SK-N-SH treated with all-trans-retinoic acid at 6 μM for 48 hours (cell line): ENCODE results near the gene RPS16.
"Not testable (repeated sequence)": the region's sequence is repeated elsewhere in the genome, so short reads cannot be mapped to it uniquely, and the experiment has no call there.

Experiments used
- ATAC-seq: fragments of 200-7000 bp; cut with Tn5 transposase; 3 replicates; pipeline ENCODE4 v1.9.1; 2020; ENCODE audit warnings: mild to moderate bottlenecking, moderate library complexity
- ARNTL ChIP-seq: fragments of 450-650 bp; formaldehyde crosslinking; IDR thresholded peaks from 2 replicates; pipeline ENCODE4 v1.5.0; 2020; ENCODE audit warnings: low read depth, mild to moderate bottlenecking, moderate library complexity, borderline replicate concordance
- BACH2 ChIP-seq: fragments of 250-450 bp; sonication (Bioruptor Pico); IDR thresholded peaks from 2 replicates; pipeline ENCODE4 v1.9.0; 2021; ENCODE audit warnings: mild to moderate bottlenecking, borderline replicate concordance
- CSDC2 ChIP-seq: fragments of 250-450 bp; sonication (Bioruptor Pico); IDR thresholded peaks from 2 replicates; pipeline ENCODE4 v1.5.0; 2020; ENCODE audit warnings: mild to moderate bottlenecking, moderate library complexity
- ESRRG ChIP-seq: fragments of 250-450 bp; sonication (Bioruptor Pico); IDR thresholded peaks from 2 replicates; pipeline ENCODE4 v1.6.1; 2021; ENCODE audit warnings: mild to moderate bottlenecking
- GLIS3 ChIP-seq: fragments of 250-450 bp; sonication (Bioruptor Pico); IDR thresholded peaks from 2 replicates; pipeline ENCODE4 v1.5.0; 2020; ENCODE audit warnings: mild to moderate bottlenecking, moderate library complexity
- ISL1 ChIP-seq: fragments of 250-450 bp; sonication (Bioruptor Pico); IDR thresholded peaks from 2 replicates; pipeline ENCODE4 v2.1.2; 2022; ENCODE audit warnings: mild to moderate bottlenecking, moderate library complexity
- OSR1 ChIP-seq: fragments of 250-450 bp; sonication (Bioruptor Pico); IDR thresholded peaks from 2 replicates; pipeline ENCODE4 v1.8.0; 2022; ENCODE audit warnings: moderate library complexity, mild to moderate bottlenecking, inconsistent platforms
- POU6F1 ChIP-seq: fragments of 250-450 bp; sonication (Bioruptor Pico); IDR thresholded peaks from 2 replicates; pipeline ENCODE4 v1.8.0; 2021; ENCODE audit warnings: low read depth, mild to moderate bottlenecking, moderate library complexity, borderline replicate concordance
- PPARA ChIP-seq: fragments of 250-450 bp; sonication (Bioruptor Pico); IDR thresholded peaks from 2 replicates; pipeline ENCODE4 v1.5.0; 2020; ENCODE audit warnings: mild to moderate bottlenecking, borderline replicate concordance
- RARB ChIP-seq: fragments of 250-450 bp; sonication (Bioruptor Pico); IDR thresholded peaks from 2 replicates; pipeline ENCODE4 v1.8.0; 2021; ENCODE audit warnings: mild to moderate bottlenecking, moderate library complexity
- SNAI2 ChIP-seq: fragments of 250-450 bp; sonication (Bioruptor Pico); IDR thresholded peaks from 2 replicates; pipeline ENCODE4 v1.5.0; 2020; ENCODE audit warnings: mild to moderate bottlenecking, moderate library complexity
- TCF4 ChIP-seq: fragments of 250-450 bp; sonication (Bioruptor Pico); IDR thresholded peaks from 2 replicates; pipeline ENCODE4 v1.8.0; 2021; ENCODE audit warnings: mild to moderate bottlenecking, moderate library complexity, borderline replicate concordance
- ZFP3 ChIP-seq: fragments of 250-450 bp; sonication (Bioruptor Pico); IDR thresholded peaks from 2 replicates; pipeline ENCODE4 v1.5.0; 2020; ENCODE audit warnings: mild to moderate bottlenecking, moderate library complexity
- ZFP30 ChIP-seq: fragments of 450-650 bp; formaldehyde crosslinking; IDR thresholded peaks from 2 replicates; pipeline ENCODE4 v1.5.0; 2022; ENCODE audit warnings: mild to moderate bottlenecking, moderate library complexity
- ZNF565 ChIP-seq: fragments of 450-650 bp; formaldehyde crosslinking; conservative IDR thresholded peaks from 2 replicates; pipeline ENCODE4 v1.5.0; 2020; ENCODE audit warnings: low read depth, mild to moderate bottlenecking, moderate library complexity
- ZNF70 ChIP-seq: fragments of 450-650 bp; formaldehyde crosslinking; IDR thresholded peaks from 2 replicates; pipeline ENCODE4 v1.5.0; 2020; ENCODE audit warnings: mild to moderate bottlenecking, moderate library complexity
- ZNF8 ChIP-seq: fragments of 450-650 bp; formaldehyde crosslinking; IDR thresholded peaks from 2 replicates; pipeline ENCODE4 v1.5.0; 2020; ENCODE audit warnings: mild to moderate bottlenecking, moderate library complexity
- TF ChIP-seq, protein P1 (sequence below): fragments of 250-450 bp; sonication (Bioruptor Pico); IDR thresholded peaks from 2 replicates; pipeline ENCODE4 v1.5.0; 2020; ENCODE audit warnings: mild to moderate bottlenecking, moderate library complexity
- TF ChIP-seq, protein P2 (sequence below): fragments of 250-450 bp; sonication (Bioruptor Pico); IDR thresholded peaks from 2 replicates; pipeline ENCODE4 v1.8.0; 2020; ENCODE audit warnings: mild to moderate bottlenecking, moderate library complexity, borderline replicate concordance
- TF ChIP-seq, protein P3 (sequence below): fragments of 250-450 bp; sonication (Bioruptor Pico); IDR thresholded peaks from 2 replicates; pipeline ENCODE4 v1.5.1; 2021; ENCODE audit warnings: mild to moderate bottlenecking, moderate library complexity
- TF ChIP-seq, protein P4 (sequence below): fragments of 250-450 bp; sonication (Bioruptor Pico); IDR thresholded peaks from 2 replicates; pipeline ENCODE4 v1.5.1; 2020; ENCODE audit warnings: low read depth, mild to moderate bottlenecking, moderate library complexity

RPS16 gene

GRCh38 chr19:39465956-39466747 is 30.4 kb upstream of the RPS16 start:
- TF ChIP-seq ZNF70 (no peak), ZNF565 (CRISPR knock-in tag) (no peak), OSR1 (CRISPR knock-in tag) (no peak), RARB (CRISPR knock-in tag) (no peak), ZNF8 (CRISPR knock-in tag) (no peak), ISL1 (CRISPR knock-in tag) (no peak), SNAI2 (CRISPR knock-in tag) (no peak), ZFP3 (no peak), POU6F1 (CRISPR knock-in tag) (no peak), CSDC2 (no peak), TCF4 (no peak), ZFP30 (no peak), GLIS3 (CRISPR knock-in tag) (no peak)
- TF ChIP-seq, protein P1, sequence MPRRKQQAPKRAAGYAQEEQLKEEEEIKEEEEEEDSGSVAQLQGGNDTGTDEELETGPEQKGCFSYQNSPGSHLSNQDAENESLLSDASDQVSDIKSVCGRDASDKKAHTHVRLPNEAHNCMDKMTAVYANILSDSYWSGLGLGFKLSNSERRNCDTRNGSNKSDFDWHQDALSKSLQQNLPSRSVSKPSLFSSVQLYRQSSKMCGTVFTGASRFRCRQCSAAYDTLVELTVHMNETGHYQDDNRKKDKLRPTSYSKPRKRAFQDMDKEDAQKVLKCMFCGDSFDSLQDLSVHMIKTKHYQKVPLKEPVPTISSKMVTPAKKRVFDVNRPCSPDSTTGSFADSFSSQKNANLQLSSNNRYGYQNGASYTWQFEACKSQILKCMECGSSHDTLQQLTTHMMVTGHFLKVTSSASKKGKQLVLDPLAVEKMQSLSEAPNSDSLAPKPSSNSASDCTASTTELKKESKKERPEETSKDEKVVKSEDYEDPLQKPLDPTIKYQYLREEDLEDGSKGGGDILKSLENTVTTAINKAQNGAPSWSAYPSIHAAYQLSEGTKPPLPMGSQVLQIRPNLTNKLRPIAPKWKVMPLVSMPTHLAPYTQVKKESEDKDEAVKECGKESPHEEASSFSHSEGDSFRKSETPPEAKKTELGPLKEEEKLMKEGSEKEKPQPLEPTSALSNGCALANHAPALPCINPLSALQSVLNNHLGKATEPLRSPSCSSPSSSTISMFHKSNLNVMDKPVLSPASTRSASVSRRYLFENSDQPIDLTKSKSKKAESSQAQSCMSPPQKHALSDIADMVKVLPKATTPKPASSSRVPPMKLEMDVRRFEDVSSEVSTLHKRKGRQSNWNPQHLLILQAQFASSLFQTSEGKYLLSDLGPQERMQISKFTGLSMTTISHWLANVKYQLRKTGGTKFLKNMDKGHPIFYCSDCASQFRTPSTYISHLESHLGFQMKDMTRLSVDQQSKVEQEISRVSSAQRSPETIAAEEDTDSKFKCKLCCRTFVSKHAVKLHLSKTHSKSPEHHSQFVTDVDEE, result no peak
- TF ChIP-seq, protein P2, sequence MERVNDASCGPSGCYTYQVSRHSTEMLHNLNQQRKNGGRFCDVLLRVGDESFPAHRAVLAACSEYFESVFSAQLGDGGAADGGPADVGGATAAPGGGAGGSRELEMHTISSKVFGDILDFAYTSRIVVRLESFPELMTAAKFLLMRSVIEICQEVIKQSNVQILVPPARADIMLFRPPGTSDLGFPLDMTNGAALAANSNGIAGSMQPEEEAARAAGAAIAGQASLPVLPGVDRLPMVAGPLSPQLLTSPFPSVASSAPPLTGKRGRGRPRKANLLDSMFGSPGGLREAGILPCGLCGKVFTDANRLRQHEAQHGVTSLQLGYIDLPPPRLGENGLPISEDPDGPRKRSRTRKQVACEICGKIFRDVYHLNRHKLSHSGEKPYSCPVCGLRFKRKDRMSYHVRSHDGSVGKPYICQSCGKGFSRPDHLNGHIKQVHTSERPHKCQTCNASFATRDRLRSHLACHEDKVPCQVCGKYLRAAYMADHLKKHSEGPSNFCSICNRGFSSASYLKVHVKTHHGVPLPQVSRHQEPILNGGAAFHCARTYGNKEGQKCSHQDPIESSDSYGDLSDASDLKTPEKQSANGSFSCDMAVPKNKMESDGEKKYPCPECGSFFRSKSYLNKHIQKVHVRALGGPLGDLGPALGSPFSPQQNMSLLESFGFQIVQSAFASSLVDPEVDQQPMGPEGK (CRISPR knock-in tag), result no peak
- TF ChIP-seq, all 23 proteins: peak for 0
- no peak for ATAC-seq

DNA sequence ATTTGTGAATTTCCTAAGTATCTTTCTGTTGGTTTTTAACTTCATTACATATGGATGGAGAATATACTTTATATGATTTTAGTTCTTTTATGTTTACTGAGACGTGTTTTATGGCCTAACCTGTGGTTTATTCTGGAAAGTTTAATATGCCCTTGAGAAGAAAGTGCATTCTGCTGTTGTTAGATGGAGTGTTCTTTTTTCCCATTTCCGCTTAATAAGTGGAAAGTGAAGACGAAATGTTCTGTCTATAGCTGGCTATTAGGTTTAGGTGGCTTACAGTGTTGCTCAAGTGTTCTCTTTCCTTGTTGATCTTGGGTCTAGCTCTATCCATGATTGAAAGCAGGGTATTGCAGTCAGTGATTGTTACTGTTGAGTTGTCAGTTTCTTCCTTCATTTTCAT is 27.7 kb upstream of the RPS16 start:
- TF ChIP-seq ISL1 (CRISPR knock-in tag) (no peak), GLIS3 (CRISPR knock-in tag) (no peak), TCF4 (no peak), ZFP30 (no peak), PPARA (CRISPR knock-in tag) (no peak), ARNTL (CRISPR knock-in tag) (no peak)
- ATAC-seq, result no peak

DNA sequence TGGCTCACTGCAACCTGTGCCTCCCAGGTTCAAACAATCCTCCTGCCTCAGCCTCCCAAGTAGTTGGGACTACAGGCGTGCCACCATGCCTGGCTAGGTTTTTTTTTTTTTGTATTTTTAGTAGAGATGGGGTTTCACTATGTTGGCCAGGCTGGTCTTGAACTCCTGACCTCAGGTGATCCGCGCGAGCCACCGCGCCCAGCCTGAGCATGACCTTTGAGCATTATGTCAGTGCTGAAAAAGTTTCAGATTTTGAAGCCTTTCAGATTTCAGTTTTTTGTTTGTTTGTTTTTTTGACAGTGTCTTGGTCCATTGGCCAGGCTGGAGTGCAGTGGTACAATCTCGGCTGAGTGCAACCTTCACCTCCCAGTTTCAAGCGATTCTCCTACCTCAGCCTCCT is 15.5 kb upstream of the RPS16 start:
- not testable (repeated sequence) for ATAC-seq

GRCh38 chr19:39449116-39449797 is 13.5 kb upstream of the RPS16 start:
- no peak for ATAC-seq
- TF ChIP-seq BACH2 (CRISPR knock-in tag), result no peak
- TF ChIP-seq PPARA (CRISPR knock-in tag), result no peak
- TF ChIP-seq RARB (CRISPR knock-in tag), result no peak
- no peak for TF ChIP-seq TCF4
- TF ChIP-seq, protein P3, sequence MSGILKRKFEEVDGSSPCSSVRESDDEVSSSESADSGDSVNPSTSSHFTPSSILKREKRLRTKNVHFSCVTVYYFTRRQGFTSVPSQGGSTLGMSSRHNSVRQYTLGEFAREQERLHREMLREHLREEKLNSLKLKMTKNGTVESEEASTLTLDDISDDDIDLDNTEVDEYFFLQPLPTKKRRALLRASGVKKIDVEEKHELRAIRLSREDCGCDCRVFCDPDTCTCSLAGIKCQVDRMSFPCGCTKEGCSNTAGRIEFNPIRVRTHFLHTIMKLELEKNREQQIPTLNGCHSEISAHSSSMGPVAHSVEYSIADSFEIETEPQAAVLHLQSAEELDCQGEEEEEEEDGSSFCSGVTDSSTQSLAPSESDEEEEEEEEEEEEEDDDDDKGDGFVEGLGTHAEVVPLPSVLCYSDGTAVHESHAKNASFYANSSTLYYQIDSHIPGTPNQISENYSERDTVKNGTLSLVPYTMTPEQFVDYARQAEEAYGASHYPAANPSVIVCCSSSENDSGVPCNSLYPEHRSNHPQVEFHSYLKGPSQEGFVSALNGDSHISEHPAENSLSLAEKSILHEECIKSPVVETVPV, result no peak
- TF ChIP-seq CSDC2, result no peak
- TF ChIP-seq ZNF565 (CRISPR knock-in tag), result no peak
- TF ChIP-seq, protein P4, sequence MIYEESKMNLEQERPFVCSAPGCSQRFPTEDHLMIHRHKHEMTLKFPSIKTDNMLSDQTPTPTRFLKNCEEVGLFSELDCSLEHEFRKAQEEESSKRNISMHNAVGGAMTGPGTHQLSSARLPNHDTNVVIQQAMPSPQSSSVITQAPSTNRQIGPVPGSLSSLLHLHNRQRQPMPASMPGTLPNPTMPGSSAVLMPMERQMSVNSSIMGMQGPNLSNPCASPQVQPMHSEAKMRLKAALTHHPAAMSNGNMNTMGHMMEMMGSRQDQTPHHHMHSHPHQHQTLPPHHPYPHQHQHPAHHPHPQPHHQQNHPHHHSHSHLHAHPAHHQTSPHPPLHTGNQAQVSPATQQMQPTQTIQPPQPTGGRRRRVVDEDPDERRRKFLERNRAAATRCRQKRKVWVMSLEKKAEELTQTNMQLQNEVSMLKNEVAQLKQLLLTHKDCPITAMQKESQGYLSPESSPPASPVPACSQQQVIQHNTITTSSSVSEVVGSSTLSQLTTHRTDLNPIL (CRISPR knock-in tag), result no peak
- no peak for TF ChIP-seq ESRRG (CRISPR knock-in tag)
- no peak for TF ChIP-seq GLIS3 (CRISPR knock-in tag)
- TF ChIP-seq OSR1 (CRISPR knock-in tag), result no peak
